22Rv1 (cell line): ENCODE results near the gene AHCY.

Source experiments
- CTCF ChIP-seq: fragments of 450-650 bp; IDR thresholded peaks from 2 replicates; pipeline ENCODE4 v1.5.1; 2017; ENCODE audit warnings: mild to moderate bottlenecking
- ZFX ChIP-seq: fragments of 450-650 bp; IDR thresholded peaks from 2 replicates; pipeline ENCODE4 v1.6.1; 2017; ENCODE audit warnings: antibody characterized with exemption, borderline replicate concordance

- no peak; the same call in 1 of the 2 replicates for TF ChIP-seq ZFX
- no peak for TF ChIP-seq CTCF
These were observed at the start of gene AHCY for GRCh38 chr20:34302723-34303533.
